HepG2 (cell line): Measurements from ENCODE around the gene APOBEC3H. TPM values are rescaled to one million over a fixed set of nuclear protein-coding genes. Genes with fewer than 3 reads are reported as not detected.

Experiments used
- ATAC-seq: fragments of 200-7000 bp; cut with Tn5 transposase; 3 replicates; pipeline ENCODE4 v1.9.1; 2020; ENCODE audit warnings: mild to moderate bottlenecking, moderate library complexity
- BruUV-seq: library from RNA; stranded (reverse); fragments of 400-500 nt; replicated peaks from 2 replicates; lab custom pipeline; 2021; lab: Mats Ljungman, UMichigan
- CTCF ChIA-PET: fragments of 300-600 bp; formaldehyde crosslinking; extraction: SDS; loops from one replicate; lab custom pipeline; 2021; ENCODE audit warnings: low total read pairs, inconsistent platforms, low intra/inter-chr PET ratio; lab: Yijun Ruan, JAX
- POLR2A ChIA-PET: fragments of 350-600 bp; sonication (Branson Sonifier 250); formaldehyde crosslinking; loops from one replicate; lab custom pipeline; 2020; ENCODE audit warnings: antibody characterized with exemption, inconsistent platforms; lab: Yijun Ruan, JAX
- DNase-seq: peaks from one replicate; pipeline ENCODE4 v3.0.0-alpha.2; 2015; ENCODE audit warnings: low spot score
- FAIRE-seq: peaks from 3 replicates; lab custom pipeline; 2011; peaks lifted over from hg19 to GRCh38; lab: Jason Lieb, UNC
- H2AFZ ChIP-seq: one replicate; pipeline ENCODE4 v1.6.1; 2011; ENCODE audit warnings: low read length, inconsistent platforms
- H3K27ac ChIP-seq: fragments of 300-600 bp; 3 replicates; pipeline ENCODE4 v1.8.0; 2011; ENCODE audit warnings: mixed run types, mild to moderate bottlenecking, mixed read lengths, low read length, inconsistent platforms; ENCODE audit not compliant: insufficient read depth; ENCODE audit errors: extremely low read length
- H3K27me3 ChIP-seq, 2 experiments: fragments of 200-600 bp in 1 of 2; 2 replicates in 1 of 2; 3 replicates in 1 of 2; pipeline versions ENCODE4 v1.6.0 to v1.8.0; 2011; ENCODE audit warnings: low read length in 2 of 2, mild to moderate bottlenecking in 2 of 2, moderate library complexity in 2 of 2, inconsistent platforms in 1 of 2; ENCODE audit not compliant: insufficient read depth in 2 of 2, control insufficient read depth in 1 of 2
- H3K36me3 ChIP-seq, 2 experiments: fragments of 200-600 bp in 1 of 2; replicated peaks in 1 of 2; 2 replicates in 1 of 2; 3 replicates in 1 of 2; pipeline versions ENCODE4 v1.5.1 to v1.8.0; 2011; ENCODE audit warnings: low read length in 2 of 2, inconsistent platforms in 1 of 2; ENCODE audit not compliant: insufficient read depth in 2 of 2, control insufficient read depth in 1 of 2
- H3K4me1 ChIP-seq: 2 replicates; pipeline ENCODE4 v1.5.1; 2012; ENCODE audit warnings: low read length, inconsistent platforms; ENCODE audit not compliant: insufficient read depth
- H3K4me2 ChIP-seq: 2 replicates; pipeline ENCODE4 v1.6.0; 2011; ENCODE audit warnings: low read depth, low read length, inconsistent platforms
- H3K4me3 ChIP-seq, 3 experiments: fragments of 200-600 bp in 1 of 3; sonication (generic), shearing (Covaris generic) in 1 of 3; replicated peaks in 1 of 3; 2 replicates each; pipeline ENCODE4 v1.5.1; 2011 to 2016; ENCODE audit warnings: low read length in 3 of 3, inconsistent platforms in 2 of 3, low read depth in 2 of 3, mild to moderate bottlenecking in 2 of 3, control low read depth in 1 of 3, mixed read lengths in 1 of 3; ENCODE audit not compliant: insufficient read depth in 1 of 3
- H3K79me2 ChIP-seq: one replicate; pipeline ENCODE4 v1.6.1; 2011; ENCODE audit warnings: low read length, inconsistent platforms; ENCODE audit not compliant: insufficient read depth
- H3K9ac ChIP-seq: 2 replicates; pipeline ENCODE4 v1.6.0; 2011; ENCODE audit warnings: mild to moderate bottlenecking, low read depth, low read length, inconsistent platforms; ENCODE audit not compliant: insufficient read depth
- H3K9me3 ChIP-seq: 2 replicates; pipeline ENCODE4 v1.5.1; 2012; ENCODE audit warnings: mild to moderate bottlenecking, low read length
- H4K20me1 ChIP-seq: 2 replicates; pipeline ENCODE4 v1.6.0; 2011; ENCODE audit warnings: inconsistent platforms, mild to moderate bottlenecking, low read length, moderate library complexity; ENCODE audit not compliant: insufficient read depth
- MEIS1 ChIP-seq: sonication (generic); formaldehyde crosslinking; IDR thresholded peaks from 2 replicates; pipeline ENCODE4 v1.9.0; 2021; ENCODE audit warnings: mild to moderate bottlenecking, missing genetic modification reagents, moderate library complexity, borderline replicate concordance
- PHF21A ChIP-seq: sonication (generic); formaldehyde crosslinking; IDR thresholded peaks from 2 replicates; pipeline ENCODE4 v1.5.0; 2020; ENCODE audit warnings: mild to moderate bottlenecking, missing genetic modification reagents
- ZBTB8A ChIP-seq: sonication (generic); formaldehyde crosslinking; IDR thresholded peaks from 2 replicates; pipeline ENCODE4 v1.4.0; 2020; ENCODE audit warnings: mild to moderate bottlenecking, low read depth, missing genetic modification reagents, borderline replicate concordance
- ZFP37 ChIP-seq: sonication (generic); formaldehyde crosslinking; IDR thresholded peaks from 2 replicates; pipeline ENCODE4 v1.4.0; 2020; ENCODE audit warnings: missing genetic modification reagents, borderline replicate concordance
- ZKSCAN5 ChIP-seq: sonication (generic); formaldehyde crosslinking; IDR thresholded peaks from 2 replicates; pipeline ENCODE4 v1.5.1; 2020; ENCODE audit warnings: mild to moderate bottlenecking, missing genetic modification reagents
- ZKSCAN8 ChIP-seq: IDR thresholded peaks from 2 replicates; pipeline ENCODE4 v1.6.1; 2016; ENCODE audit warnings: borderline replicate concordance, missing genetic modification reagents, missing compliant biosample characterization
- ZNF24 ChIP-seq: fragments of 450-650 bp; IDR thresholded peaks from 2 replicates; pipeline ENCODE4 v1.6.1; 2017; ENCODE audit warnings: antibody characterized with exemption, mild to moderate bottlenecking
- ZNF350 ChIP-seq: sonication (generic); formaldehyde crosslinking; IDR thresholded peaks from 2 replicates; pipeline ENCODE4 v1.4.0; 2020; ENCODE audit warnings: mild to moderate bottlenecking, low read depth, missing genetic modification reagents, borderline replicate concordance
- ZNF543 ChIP-seq: sonication (generic); formaldehyde crosslinking; IDR thresholded peaks from 2 replicates; pipeline ENCODE4 v1.4.0; 2020; ENCODE audit warnings: mild to moderate bottlenecking, missing genetic modification reagents
- ZNF776 ChIP-seq: sonication (generic); formaldehyde crosslinking; IDR thresholded peaks from 2 replicates; pipeline ENCODE4 v1.4.0; 2020; ENCODE audit warnings: mild to moderate bottlenecking, missing genetic modification reagents
- WGBS: methylation state at CpG from one replicate; pipeline ENCODE4 v1.1.6; 2017; ENCODE audit warnings: low lambda C conversion rate; 5-methylcytosine and 5-hydroxymethylcytosine counted together
- in situ Hi-C: cut with HindIII; loops from 2 replicates; pipeline ENCODE4 v1.10.0; 2017; ENCODE audit warnings: low pct_unique_long_range_greater_than_20kb; ENCODE audit not compliant: extremely low pct_ligation_motif_present
- intact Hi-C: fragments of 100-400 bp; cut with micrococcal nuclease; formaldehyde crosslinking; loops from one replicate; pipeline ENCODE4 v1.10.0; 2022; ENCODE audit not compliant: unreplicated experiment
- polyA plus RNA-seq, 8 experiments: library from polyadenylated mRNA; depleted of rRNA in 3 of 8; stranded (reverse) in 7 of 8; unstranded in 1 of 8; fragments of >200 nt; fragmentation: Illumina TruSeq in 4 of 8; extraction: Trizol in 4 of 8; gene quantifications; 2 replicates each; pipeline versions ENCODE4 v1.2.1 to v1.2.3, GENCODE V29; 2011 to 2016; ENCODE audit warnings: low read depth in 4 of 8, missing spikeins in 1 of 8, mixed read lengths in 1 of 8; ENCODE audit not compliant: insufficient read depth in 1 of 8
- total RNA-seq, 5 experiments: library from RNA; depleted of rRNA; stranded (reverse); fragments of >200 nt; fragmentation: Illumina TruSeq; extraction: Trizol; gene quantifications; 2 replicates each; pipeline ENCODE4 v1.2.3, GENCODE V29; 2016; ENCODE audit warnings: low read depth in 1 of 5
- TF ChIP-seq, protein P1 (sequence below): sonication (generic); formaldehyde crosslinking; conservative IDR thresholded peaks from 2 replicates; pipeline ENCODE4 v1.4.0; 2020; ENCODE audit warnings: missing genetic modification reagents
- TF ChIP-seq, protein P2 (sequence below): conservative IDR thresholded peaks from 2 replicates; pipeline ENCODE4 v1.6.1; 2018; ENCODE audit warnings: missing genetic modification reagents
- TF ChIP-seq, protein P3 (sequence below): IDR thresholded peaks from 2 replicates; pipeline ENCODE4 v1.6.1; 2016; ENCODE audit warnings: low read depth, missing genetic modification reagents, missing compliant biosample characterization

The APOBEC3H gene
- total and polyA plus RNA-seq, 2 of the 13 experiments (the other 11 are each of a cell fraction or from before 2014, with no cell fraction given) = 0.18 to 0.31 TPM

DNA sequence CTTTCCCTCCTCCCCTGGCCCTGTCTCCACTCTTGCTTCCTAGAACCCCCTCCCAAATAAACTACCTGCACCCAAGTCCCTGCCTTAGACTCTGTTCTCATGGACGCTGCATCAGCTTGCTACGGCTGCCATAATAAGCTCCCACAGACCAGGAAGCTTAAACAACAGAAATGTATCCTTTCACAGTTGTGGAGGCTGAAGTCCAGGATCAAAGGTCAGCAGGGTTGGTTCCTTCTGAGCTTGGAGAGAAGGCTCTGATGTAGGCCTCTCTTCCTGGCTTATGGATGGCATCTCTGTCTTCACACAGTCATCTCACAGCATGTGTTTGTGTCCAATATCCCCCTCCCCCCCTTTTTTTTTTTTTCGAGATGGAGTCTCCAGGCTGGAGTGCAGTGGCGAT is 32.0 kb downstream of the APOBEC3H start (continued):
- TF ChIP-seq MEIS1 (CRISPR knock-in tag) (no peak), ZNF776 (CRISPR knock-in tag) (no peak)

DNA sequence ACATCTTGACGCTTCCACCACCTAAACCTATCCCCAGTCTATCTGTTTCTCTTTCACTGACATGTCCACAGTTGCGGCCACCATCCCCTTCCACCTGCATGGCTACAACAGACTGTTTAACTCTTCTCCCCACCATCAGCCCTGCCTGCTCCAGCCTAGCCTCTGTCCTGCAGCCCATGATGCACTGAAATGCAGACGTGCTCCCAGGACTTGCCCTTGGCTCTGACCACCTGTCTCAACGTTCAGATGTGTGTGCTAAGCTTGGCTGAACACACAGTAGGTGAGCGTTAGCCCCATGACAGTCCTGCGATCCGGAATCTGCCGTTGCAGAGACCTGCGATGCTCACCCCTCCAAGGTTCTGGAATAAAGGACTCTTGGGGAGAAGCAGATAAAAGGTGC is 32.7 kb downstream of the APOBEC3H start:
- Histone ChIP-seq H3K27ac (no peak overlapping the region), H3K4me1 (peaks cover 39% of the 10 kb centered on the region), H3K9me3 (no peaks in the 10 kb centered on the region), H3K4me3 (no peak overlapping the region), H3K36me3 (no peaks in the 10 kb centered on the region), H3K79me2 (no peaks in the 10 kb centered on the region), H3K9ac (no peak overlapping the region), H3K4me2 (no peak overlapping the region), H3K27me3 (0 out of 5 replicates have a peak, but pooled peaks cover 0 to 2% of the 10 kb centered on the region in 2 experiments), H2AFZ (no peak overlapping the region), H4K20me1 (no peaks in the 10 kb centered on the region)
- FAIRE-seq (no peak), DNase-seq (no peak), ATAC-seq (no peak)
- BruUV-seq = no TSS peak
- intact Hi-C loops = no loop called here
- 54% methylated on average over 4 of the region's 9 CpGs for whole genome bisulfite sequencing
- in situ Hi-C loops = loop anchor here (10.0 kb wide), 1 partner anchor 255 kb away; the partner anchor contains the start of gene CBX6
- CTCF ChIA-PET = no interaction called here
- POLR2A ChIA-PET = no interaction called here
- TF ChIP-seq ZKSCAN5 (CRISPR knock-in tag) (no peak), ZKSCAN8 (CRISPR knock-in tag) (no peak), ZFP37 (no peak), ZNF543 (CRISPR knock-in tag) (no peak), ZNF24 (no peak), ZNF350 (CRISPR knock-in tag) (no peak), PHF21A (CRISPR knock-in tag) (no peak), ZBTB8A (CRISPR knock-in tag) (no peak)
- TF ChIP-seq, protein P1, sequence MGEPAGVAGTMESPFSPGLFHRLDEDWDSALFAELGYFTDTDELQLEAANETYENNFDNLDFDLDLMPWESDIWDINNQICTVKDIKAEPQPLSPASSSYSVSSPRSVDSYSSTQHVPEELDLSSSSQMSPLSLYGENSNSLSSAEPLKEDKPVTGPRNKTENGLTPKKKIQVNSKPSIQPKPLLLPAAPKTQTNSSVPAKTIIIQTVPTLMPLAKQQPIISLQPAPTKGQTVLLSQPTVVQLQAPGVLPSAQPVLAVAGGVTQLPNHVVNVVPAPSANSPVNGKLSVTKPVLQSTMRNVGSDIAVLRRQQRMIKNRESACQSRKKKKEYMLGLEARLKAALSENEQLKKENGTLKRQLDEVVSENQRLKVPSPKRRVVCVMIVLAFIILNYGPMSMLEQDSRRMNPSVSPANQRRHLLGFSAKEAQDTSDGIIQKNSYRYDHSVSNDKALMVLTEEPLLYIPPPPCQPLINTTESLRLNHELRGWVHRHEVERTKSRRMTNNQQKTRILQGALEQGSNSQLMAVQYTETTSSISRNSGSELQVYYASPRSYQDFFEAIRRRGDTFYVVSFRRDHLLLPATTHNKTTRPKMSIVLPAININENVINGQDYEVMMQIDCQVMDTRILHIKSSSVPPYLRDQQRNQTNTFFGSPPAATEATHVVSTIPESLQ = no peak
- TF ChIP-seq, protein P2, sequence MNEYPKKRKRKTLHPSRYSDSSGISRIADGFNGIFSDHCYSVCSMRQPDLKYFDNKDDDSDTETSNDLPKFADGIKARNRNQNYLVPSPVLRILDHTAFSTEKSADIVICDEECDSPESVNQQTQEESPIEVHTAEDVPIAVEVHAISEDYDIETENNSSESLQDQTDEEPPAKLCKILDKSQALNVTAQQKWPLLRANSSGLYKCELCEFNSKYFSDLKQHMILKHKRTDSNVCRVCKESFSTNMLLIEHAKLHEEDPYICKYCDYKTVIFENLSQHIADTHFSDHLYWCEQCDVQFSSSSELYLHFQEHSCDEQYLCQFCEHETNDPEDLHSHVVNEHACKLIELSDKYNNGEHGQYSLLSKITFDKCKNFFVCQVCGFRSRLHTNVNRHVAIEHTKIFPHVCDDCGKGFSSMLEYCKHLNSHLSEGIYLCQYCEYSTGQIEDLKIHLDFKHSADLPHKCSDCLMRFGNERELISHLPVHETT (CRISPR knock-in tag) = no peak
- TF ChIP-seq, protein P3, sequence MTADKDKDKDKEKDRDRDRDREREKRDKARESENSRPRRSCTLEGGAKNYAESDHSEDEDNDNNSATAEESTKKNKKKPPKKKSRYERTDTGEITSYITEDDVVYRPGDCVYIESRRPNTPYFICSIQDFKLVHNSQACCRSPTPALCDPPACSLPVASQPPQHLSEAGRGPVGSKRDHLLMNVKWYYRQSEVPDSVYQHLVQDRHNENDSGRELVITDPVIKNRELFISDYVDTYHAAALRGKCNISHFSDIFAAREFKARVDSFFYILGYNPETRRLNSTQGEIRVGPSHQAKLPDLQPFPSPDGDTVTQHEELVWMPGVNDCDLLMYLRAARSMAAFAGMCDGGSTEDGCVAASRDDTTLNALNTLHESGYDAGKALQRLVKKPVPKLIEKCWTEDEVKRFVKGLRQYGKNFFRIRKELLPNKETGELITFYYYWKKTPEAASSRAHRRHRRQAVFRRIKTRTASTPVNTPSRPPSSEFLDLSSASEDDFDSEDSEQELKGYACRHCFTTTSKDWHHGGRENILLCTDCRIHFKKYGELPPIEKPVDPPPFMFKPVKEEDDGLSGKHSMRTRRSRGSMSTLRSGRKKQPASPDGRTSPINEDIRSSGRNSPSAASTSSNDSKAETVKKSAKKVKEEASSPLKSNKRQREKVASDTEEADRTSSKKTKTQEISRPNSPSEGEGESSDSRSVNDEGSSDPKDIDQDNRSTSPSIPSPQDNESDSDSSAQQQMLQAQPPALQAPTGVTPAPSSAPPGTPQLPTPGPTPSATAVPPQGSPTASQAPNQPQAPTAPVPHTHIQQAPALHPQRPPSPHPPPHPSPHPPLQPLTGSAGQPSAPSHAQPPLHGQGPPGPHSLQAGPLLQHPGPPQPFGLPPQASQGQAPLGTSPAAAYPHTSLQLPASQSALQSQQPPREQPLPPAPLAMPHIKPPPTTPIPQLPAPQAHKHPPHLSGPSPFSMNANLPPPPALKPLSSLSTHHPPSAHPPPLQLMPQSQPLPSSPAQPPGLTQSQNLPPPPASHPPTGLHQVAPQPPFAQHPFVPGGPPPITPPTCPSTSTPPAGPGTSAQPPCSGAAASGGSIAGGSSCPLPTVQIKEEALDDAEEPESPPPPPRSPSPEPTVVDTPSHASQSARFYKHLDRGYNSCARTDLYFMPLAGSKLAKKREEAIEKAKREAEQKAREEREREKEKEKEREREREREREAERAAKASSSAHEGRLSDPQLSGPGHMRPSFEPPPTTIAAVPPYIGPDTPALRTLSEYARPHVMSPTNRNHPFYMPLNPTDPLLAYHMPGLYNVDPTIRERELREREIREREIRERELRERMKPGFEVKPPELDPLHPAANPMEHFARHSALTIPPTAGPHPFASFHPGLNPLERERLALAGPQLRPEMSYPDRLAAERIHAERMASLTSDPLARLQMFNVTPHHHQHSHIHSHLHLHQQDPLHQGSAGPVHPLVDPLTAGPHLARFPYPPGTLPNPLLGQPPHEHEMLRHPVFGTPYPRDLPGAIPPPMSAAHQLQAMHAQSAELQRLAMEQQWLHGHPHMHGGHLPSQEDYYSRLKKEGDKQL (CRISPR knock-in tag) = no peak
